NCI-H774 (cell line): Measurements from ENCODE around the gene RPRD2.

Experiments
- DNase-seq: peaks from one replicate; lab custom pipeline; 2025; lab: John Stamatoyannopoulos, UW

The RPRD2 gene

DNA sequence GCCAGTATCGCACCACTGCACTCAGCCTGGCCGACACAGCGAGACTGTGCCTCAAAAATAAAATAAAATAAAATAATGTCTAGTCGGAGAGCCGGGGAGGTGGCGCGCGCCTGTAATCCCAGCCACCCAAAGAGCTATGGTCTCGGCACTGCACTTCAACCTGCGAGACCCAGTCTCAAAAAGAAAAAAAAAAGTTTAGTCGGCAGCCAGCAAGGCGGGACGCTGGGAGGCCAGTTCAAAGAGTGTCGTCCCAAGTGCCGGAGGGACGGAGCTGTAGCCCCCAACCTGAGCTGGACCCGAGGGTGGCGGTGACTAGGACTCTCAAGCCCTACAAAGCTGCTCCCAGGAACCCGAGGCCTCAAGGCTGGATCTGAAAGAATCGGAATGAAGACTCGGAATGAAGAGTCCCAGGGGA is 151.0 kb downstream of the RPRD2 start:
- DNase-seq = no peak

DNA sequence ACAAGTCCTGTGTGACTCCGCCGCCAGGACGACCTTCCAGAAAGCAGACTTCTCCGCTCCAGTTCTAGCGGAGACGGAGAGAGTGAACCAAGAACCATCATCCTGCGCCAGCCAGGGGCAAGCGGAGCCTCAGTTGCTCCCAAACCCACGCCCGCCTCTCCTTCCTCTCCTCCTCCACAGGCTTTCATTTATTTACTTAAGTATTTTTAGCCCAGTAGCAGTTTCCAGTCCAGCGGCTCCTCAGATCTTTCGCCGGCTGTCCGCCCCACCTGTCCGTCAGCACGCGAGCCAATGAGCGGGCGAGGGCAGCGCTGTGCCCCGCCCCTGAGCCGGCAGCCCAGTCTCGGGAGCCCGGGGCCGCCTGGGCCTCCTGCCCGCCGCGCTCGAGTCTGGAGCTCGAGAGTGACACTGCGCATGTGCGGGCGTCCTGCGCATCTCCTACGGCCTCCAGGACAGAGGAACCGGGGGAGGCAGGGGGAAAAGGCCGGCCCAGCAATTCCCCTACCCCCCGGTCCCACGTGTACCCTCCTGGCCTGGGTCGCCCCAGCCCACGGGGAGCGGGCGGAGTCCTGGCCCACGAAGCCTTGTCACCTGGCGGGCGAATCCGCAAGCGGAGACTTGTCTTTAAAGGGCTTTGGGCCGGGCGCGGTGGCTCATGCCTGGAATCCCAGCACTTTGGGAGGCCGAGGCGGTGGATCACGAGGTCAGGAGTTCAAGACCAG is 151.5 kb downstream of the RPRD2 start, which contains the start of gene FALEC:
TSS of gene FALEC (plus strand) at position 425 of the 722 bp plus-strand sequence.
- DNase-seq = peak; percentile 96

DNA sequence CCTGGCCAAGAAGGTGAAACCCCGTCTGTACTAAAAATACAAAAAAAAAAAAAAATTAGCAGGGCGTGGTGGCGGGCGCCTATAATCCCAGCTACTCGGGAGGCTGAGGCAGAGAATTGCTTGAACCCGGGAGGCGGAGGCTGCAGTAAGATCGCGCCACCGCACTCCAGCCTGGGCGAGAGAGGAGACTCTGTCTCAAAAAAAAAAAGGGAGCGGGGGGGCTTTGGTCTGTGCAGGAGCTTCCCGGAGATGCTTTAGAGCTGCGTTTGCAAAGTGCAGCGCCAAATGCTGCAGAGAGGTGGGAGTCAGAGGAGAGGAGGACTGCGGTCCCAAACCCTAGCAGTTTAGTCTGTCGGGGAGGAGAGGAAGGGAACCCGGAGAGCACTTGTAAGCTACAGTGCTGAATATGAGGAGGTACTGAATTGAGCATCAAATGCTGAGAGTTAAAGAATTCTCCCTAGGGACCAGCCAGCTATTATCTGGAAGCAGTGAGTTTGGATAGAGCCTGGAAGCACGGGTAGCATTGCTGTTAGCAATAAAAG is 152.2 kb downstream of the RPRD2 start:
- peak; percentile 13 for DNase-seq

DNA sequence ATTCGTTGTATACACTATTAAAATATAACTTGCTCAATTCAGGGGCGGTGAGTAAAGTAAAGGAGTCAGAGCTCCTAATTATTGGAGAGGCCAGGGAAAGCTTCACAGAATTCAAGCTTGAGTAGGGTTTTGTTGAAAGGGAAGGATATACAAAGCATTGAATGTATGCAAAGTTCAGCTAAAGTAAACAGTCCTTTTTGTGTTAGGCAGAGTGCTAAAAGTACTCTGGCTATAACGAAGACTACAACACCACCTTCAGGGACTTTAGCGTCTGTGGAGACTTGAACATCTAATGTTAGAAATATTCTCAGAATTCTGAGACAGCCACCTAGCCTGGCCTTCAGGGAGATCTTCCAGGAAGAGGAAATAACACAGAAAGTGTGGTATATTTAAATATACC is 152.7 kb downstream of the RPRD2 start:
- no peak for DNase-seq

DNA sequence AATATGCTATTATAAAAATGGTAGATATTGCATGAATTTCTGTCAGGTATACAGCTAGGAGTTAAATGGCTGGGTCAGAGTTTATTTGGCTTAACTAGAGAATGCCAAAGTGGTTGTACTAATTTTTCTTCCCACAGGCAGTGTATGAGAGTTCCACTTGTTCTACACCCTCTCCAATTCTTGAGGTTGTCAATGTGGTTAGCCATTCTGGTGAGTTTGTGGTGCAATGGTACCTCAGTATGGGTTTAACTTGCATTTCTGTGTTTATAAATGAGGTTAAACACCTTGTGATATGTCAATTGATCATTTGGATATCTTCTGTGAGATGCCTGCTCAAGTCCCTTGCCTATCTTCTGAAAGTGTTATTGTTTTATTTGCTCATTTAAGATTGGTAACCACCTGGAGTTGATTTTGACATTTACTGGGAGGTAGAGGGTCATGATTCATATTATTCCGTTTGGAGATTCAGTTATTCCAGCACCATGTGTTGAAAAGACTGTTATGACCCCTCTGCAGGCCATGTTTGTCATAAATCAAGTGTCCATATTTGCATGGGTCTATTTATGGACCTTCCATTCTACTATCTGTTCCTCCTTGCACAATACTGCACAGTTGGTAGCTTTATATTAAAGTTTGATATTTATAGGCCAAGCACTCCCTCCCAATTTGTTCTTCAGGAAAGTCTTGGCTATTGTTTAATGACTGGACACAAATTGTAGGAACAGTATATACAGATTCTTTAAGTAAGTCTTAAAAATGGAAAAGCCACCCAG is 157.4 kb downstream of the RPRD2 start:
- no peak for DNase-seq

DNA sequence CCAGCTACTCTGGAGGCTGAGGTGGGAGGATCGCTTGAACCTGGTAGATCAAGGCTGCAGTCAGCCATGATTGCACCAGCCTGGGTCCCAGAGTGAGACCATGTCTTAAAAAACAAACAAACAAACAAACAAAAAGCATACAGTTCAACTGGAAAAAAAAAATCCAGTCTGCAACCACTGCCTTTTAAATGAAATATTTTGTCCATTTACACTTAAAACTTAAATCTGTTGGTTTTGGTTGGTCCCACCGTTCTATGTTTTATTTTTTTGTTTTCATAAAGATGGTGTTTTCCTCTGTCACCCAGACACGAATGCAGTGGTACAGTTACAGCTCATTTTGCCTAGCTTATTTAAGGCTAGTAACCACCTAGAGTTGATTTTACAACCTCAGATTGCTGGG is 161.4 kb downstream of the RPRD2 start:
- DNase-seq = no peak
